Upper lobe of right lung (tissue), 1 donor: ENCODE results near the gene GSDME. TPM values are rescaled to one million over a fixed set of nuclear protein-coding genes. Genes with fewer than 3 reads are reported as not detected.

Experiments used
- ATAC-seq: fragments of 200-7000 bp; cut with Tn5 transposase; one replicate; pipeline ENCODE4 v1.9.1; 2020; ENCODE audit warnings: mild to moderate bottlenecking, moderate library complexity
- DNase-seq: peaks from one replicate; pipeline ENCODE4 v3.0.0-alpha.2; 2020
- H3K27ac ChIP-seq: fragments of 200-600 bp; one replicate; pipeline ENCODE4 v1.8.0; 2022
- H3K27me3 ChIP-seq: fragments of 200-600 bp; one replicate; pipeline ENCODE4 v1.8.0; 2022; ENCODE audit warnings: mild to moderate bottlenecking
- H3K36me3 ChIP-seq: fragments of 200-600 bp; one replicate; pipeline ENCODE4 v1.8.0; 2022
- H3K4me1 ChIP-seq: fragments of 200-600 bp; one replicate; pipeline ENCODE4 v1.8.0; 2022
- H3K4me3 ChIP-seq: fragments of 200-600 bp; one replicate; pipeline ENCODE4 v1.8.0; 2022; ENCODE audit warnings: mild to moderate bottlenecking
- H3K9me3 ChIP-seq: fragments of 200-600 bp; one replicate; pipeline ENCODE4 v1.8.0; 2022
- intact Hi-C: fragments of 100-400 bp; cut with DNase I; formaldehyde crosslinking; loops from one replicate; pipeline ENCODE4 v1.11.0; 2022
- total RNA-seq: library from RNA; stranded (reverse); fragmentation: NEBNext Ultra II Directional; extraction: Animal tissue kit (Norgen Biotek cat#: 25700); gene quantifications from one replicate; pipeline ENCODE4 v1.2.1, GENCODE V29; 2021
- TF ChIP-seq, protein P1 (sequence below): fragments of 200-600 bp; IDR thresholded peaks from one replicate; pipeline ENCODE4 v1.8.0; 2022; ENCODE audit warnings: antibody characterized with exemption
- donor health status: DM: no; HTN: yes; CAD: no; lungs with severe emphysema.

Gene GSDME
- total RNA-seq, 1 donor from 2014 or later, result 13.4 TPM

DNA sequence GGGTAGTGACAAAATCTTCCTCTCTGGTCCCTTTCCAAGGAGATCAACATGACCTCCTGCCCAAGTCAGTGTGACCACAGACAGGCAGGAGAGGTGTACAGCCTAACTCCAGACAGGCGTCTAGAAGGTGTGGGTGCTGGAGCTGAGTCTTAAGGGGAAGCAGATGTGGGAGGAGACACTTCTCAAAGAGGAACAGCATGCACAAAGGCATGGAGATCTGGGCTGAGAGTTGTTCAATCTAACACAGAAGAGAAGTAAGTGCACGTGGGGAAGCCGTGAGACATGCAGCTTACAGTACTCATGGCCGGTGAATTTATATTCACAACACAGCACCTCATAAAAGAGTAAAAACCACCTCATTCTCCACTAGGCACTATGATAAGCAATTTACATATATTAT is 23.8 kb upstream of the GSDME start:
- Histone ChIP-seq H3K9me3 (no peaks in the 10 kb centered on the region), H3K27me3 (no peaks in the 10 kb centered on the region), H3K27ac (no peak overlapping the region), H3K4me3 (no peak overlapping the region), H3K4me1 (no peaks in the 10 kb centered on the region), H3K36me3 (no peaks in the 10 kb centered on the region)
- TF ChIP-seq, protein P1, sequence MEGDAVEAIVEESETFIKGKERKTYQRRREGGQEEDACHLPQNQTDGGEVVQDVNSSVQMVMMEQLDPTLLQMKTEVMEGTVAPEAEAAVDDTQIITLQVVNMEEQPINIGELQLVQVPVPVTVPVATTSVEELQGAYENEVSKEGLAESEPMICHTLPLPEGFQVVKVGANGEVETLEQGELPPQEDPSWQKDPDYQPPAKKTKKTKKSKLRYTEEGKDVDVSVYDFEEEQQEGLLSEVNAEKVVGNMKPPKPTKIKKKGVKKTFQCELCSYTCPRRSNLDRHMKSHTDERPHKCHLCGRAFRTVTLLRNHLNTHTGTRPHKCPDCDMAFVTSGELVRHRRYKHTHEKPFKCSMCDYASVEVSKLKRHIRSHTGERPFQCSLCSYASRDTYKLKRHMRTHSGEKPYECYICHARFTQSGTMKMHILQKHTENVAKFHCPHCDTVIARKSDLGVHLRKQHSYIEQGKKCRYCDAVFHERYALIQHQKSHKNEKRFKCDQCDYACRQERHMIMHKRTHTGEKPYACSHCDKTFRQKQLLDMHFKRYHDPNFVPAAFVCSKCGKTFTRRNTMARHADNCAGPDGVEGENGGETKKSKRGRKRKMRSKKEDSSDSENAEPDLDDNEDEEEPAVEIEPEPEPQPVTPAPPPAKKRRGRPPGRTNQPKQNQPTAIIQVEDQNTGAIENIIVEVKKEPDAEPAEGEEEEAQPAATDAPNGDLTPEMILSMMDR, result no peak
- DNase-seq (no peak), ATAC-seq (peak; percentile 91)
- intact Hi-C loops, result no loop called here

DNA sequence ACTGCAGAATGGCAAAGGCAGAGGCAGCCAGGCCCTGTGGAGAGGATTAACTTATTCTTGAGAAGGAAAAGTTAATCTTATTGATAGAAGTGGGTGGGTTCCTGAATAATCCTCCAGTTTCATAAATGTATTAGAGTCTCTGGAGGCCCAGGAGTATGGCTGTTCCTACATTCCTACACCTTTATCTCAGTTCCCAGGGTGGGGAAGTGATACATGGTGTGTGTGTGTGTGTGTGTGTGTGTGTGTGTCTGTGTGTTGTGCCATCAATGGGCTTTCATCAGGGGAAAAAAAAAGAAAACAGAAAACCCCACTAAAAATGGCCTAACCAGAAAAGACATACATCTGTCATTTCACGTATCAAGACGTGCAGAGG is 22.0 kb upstream of the GSDME start:
- Histone ChIP-seq H3K27ac (no peak overlapping the region), H3K27me3 (no peaks in the 10 kb centered on the region), H3K9me3 (no peaks in the 10 kb centered on the region), H3K4me3 (no peak overlapping the region), H3K36me3 (no peaks in the 10 kb centered on the region), H3K4me1 (no peaks in the 10 kb centered on the region)
- intact Hi-C loops, result no loop called here
- TF ChIP-seq, protein P1, result no peak
- ATAC-seq, result no peak
- DNase-seq, result no peak

DNA sequence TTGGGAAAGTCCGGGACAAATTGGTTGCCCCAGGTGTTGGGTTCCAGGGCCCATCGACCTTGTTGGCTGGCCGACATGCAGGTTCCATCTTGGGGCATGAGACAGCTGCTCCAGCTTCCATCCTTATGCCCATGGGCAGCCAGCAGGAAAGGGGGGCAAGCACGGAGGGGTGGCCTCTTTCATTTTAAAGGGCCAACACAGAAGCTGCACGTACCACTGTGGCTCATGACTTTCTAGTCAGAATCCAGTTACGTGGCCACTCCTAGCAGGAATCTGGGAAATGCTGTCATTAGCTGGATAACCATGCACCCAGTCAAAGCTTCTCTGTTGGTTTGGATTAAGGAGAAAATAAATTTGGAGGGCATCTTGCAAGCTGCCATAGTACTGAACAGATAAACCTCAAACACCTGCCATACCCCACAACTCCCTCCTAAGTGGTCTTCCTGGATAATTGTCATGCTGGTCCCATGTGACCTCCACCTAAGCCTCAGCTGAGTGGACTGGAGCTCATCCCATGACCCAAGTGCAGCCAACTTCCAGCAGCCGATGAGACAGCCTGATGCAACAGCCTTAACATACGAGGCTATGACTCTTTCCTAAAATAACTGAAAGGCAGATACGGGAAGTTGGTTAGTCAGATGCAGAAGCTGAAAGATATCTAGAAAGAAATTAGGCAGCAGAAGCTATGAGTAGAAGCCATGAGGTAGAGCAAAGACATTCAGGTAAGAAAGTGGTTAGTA is 21.4 kb upstream of the GSDME start:
- TF ChIP-seq, protein P1, result no peak
- no peaks in the 10 kb centered on the region for H3K36me3 ChIP-seq
- ATAC-seq (peak; percentile 81), DNase-seq (peak; percentile 71)
- no peaks in the 10 kb centered on the region for H3K9me3 ChIP-seq
- no peak overlapping the region for H3K27ac ChIP-seq
- no peak overlapping the region for H3K4me3 ChIP-seq
- H3K4me1 ChIP-seq, result no peaks in the 10 kb centered on the region
- intact Hi-C loops, result no loop called here
- no peaks in the 10 kb centered on the region for H3K27me3 ChIP-seq

DNA sequence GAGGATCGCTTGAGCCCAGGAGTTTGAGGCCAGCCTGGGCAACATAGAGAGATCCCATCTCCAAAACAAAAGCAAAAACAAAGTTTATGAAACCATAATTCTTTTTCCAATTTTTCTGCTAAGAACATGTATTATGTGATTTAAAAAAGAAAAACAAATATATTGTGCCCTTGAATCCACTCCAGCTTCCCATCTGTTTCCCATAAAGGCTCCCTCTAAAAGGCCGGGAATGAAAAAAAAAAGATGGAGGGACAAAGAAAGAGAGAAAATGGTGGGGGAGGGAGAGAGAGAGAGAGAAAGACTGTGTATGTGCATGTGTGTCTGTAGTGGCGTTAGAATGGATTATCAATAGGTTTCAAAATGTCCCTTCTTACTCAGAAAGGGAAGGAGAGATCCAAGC is 20.5 kb upstream of the GSDME start:
- Histone ChIP-seq H3K36me3 (no peaks in the 10 kb centered on the region), H3K27ac (no peak overlapping the region), H3K4me1 (no peaks in the 10 kb centered on the region), H3K27me3 (no peaks in the 10 kb centered on the region), H3K9me3 (no peaks in the 10 kb centered on the region), H3K4me3 (no peak overlapping the region)
- ATAC-seq, result no peak
- intact Hi-C loops, result no loop called here
- TF ChIP-seq, protein P1, result no peak
- no peak for DNase-seq

DNA sequence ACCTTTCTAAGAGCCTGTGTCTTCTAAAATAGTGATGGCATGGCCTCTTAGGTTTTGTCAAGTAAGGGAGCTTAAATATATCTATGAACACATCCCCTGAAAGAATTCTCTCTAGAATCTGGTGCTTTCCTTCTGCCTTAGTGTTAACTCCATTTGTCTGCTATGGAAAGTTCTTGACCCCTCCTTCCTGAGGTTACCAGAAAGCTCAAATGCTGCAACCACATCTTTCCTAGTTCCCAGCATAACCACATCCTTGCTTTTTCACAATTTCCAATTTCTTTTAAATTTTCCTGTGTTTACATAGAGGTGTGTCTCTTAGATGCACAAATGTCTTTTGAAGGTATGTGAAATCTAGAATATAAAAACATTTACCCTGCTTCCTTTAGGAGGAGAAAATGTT is 16.4 kb upstream of the GSDME start:
- H3K4me1 ChIP-seq, result no peaks in the 10 kb centered on the region
- DNase-seq (no peak), ATAC-seq (no peak)
- intact Hi-C loops, result no loop called here
- no peaks in the 10 kb centered on the region for H3K9me3 ChIP-seq
- H3K27me3 ChIP-seq, result no peaks in the 10 kb centered on the region
- no peak overlapping the region for H3K27ac ChIP-seq
- H3K36me3 ChIP-seq, result no peaks in the 10 kb centered on the region
- TF ChIP-seq, protein P1, result no peak
- H3K4me3 ChIP-seq, result no peak overlapping the region

DNA sequence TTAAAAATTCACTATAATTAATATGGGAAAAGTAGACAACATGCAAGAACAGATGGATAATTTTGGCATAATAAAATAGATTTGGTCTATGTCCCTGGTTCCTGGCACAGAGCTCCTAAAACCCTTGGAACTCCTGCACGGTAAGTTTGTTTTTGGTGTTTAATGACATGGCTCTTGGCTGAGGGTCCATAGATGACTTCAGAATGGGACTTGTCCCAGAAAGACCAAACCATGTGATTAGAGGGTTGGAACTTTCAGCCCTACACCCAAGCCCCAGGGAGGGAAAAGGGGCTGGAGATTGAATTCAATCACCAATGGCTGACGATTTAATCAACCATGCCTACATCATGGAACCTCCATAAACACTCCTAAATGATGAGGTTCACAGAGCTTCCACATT is 12.6 kb upstream of the GSDME start:
- TF ChIP-seq, protein P1, result no peak
- Histone ChIP-seq H3K36me3 (no peaks in the 10 kb centered on the region), H3K9me3 (no peaks in the 10 kb centered on the region), H3K4me3 (no peak overlapping the region), H3K27me3 (no peaks in the 10 kb centered on the region), H3K27ac (no peak overlapping the region), H3K4me1 (no peaks in the 10 kb centered on the region)
- no peak for DNase-seq
- intact Hi-C loops, result no loop called here
- ATAC-seq, result no peak
